ENCODE measurements around the gene PFKFB2. TPM values are rescaled to one million over a fixed set of nuclear protein-coding genes. Genes with fewer than 3 reads are reported as not detected.

The PFKFB2 gene
- total and polyA plus RNA-seq, 8 donors = 4.4 to 28.5 (median 10.4) TPM

DNA sequence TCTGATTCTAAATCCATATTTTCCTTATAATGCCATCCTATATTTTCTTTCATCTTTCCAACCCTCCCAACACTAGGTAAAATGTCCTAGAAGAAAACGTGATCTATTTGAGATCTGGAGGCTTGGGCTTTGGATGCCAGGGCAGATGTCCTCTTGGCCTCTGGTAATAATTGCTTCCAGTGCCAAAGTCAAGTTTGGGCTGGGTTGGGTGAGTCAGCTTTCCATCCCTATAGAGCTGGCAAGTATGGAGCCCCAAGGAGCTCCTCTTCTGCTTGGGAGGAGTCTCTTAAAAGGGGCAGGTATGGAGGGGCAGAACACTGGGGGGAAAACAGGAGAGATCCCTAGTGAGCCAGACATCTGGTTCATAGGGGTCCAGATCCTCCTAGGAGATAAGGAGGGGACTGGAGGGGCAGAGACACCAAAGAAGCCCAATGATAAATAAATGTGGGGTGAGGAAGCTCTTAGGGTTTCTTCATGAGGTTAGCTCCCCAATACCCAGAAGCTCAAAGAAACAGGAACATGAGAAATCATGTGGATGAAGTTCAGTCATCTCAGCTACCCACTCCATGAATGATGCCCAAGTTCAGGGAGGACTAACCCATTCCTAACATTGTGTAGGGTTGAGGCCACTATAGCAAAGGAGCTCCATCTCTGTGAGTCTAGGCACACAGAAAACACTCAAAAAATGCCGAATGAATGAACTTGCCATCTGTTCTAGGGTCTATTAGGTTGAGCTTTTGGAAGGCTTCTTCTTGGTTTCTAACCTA is 24.0 kb upstream of the PFKFB2 start:
- H3K9me3 ChIP-seq = no peaks in the 10 kb centered on the region
- H3K27me3 ChIP-seq = no peaks in the 10 kb centered on the region
- WGBS, 2 donors = 45 to 51% methylated on average over 2 of the region's 2 CpGs
- no peaks in the 10 kb centered on the region for H3K36me3 ChIP-seq
- intact Hi-C loops (cut with DNase I) = no loop called here
- TF ChIP-seq, protein P1, sequence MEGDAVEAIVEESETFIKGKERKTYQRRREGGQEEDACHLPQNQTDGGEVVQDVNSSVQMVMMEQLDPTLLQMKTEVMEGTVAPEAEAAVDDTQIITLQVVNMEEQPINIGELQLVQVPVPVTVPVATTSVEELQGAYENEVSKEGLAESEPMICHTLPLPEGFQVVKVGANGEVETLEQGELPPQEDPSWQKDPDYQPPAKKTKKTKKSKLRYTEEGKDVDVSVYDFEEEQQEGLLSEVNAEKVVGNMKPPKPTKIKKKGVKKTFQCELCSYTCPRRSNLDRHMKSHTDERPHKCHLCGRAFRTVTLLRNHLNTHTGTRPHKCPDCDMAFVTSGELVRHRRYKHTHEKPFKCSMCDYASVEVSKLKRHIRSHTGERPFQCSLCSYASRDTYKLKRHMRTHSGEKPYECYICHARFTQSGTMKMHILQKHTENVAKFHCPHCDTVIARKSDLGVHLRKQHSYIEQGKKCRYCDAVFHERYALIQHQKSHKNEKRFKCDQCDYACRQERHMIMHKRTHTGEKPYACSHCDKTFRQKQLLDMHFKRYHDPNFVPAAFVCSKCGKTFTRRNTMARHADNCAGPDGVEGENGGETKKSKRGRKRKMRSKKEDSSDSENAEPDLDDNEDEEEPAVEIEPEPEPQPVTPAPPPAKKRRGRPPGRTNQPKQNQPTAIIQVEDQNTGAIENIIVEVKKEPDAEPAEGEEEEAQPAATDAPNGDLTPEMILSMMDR (IDR thresholded peaks at IDR 0.05) = no peak
- no peak for FAIRE-seq
- peaks cover 42 to 69% (median 61%) of the 10 kb centered on the region in 3 donors for H3K4me1 ChIP-seq
- H3K4me3 ChIP-seq = peak overlapping the region in 1 of 4 donors; percentile 6
- ATAC-seq = no peak
- no peak for DNase-seq
- H3K27ac ChIP-seq = peak overlapping the region in 2 of 4 donors; percentile 89 to 92

DNA sequence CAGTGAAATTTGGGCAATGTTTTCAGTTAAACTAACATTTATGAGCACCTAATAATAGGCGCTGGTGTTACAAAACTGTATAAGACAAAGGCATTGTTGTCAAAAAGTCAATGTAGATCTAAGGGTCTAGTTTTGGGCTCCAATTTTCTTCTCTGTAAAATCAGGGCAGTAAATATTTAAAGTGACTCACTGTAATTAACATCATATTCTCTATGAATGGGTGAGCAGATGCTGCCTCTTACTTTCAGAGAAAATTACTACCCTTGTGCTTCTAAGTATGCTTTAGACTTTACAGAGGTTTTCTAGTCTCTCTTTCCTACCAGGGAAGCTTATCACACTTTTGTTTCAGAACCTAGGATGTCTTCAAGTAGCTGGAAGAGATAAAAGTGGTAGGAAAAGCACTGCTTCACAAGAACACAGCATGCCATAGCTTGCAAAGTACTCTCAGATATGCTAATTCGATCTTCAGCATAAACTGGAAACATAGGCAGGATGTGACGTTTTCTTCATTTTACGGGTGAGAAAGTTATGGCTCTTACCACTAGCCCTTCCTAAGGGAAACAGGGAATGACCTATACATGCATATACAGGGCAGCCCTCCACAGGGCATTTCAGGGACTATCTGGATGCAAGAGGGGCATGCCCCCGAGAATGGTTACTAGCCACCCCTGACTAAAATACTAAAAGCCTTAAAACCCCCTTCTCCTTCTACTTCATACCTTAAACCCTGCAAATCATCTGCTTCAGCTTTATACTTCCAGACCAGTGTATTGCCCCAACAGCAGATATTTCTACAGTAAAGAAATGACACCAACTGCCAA is 23.2 kb upstream of the PFKFB2 start:
- TF ChIP-seq, protein P1 (IDR thresholded peaks at IDR 0.05) = no peak
- intact Hi-C loops (cut with DNase I) = no loop called here
- WGBS, 2 donors = 27% methylated on average over 5 of the region's 5 CpGs
- Histone ChIP-seq H3K36me3 (no peaks in the 10 kb centered on the region), H3K4me1 (peaks cover 35 to 61% (median 53%) of the 10 kb centered on the region in 3 donors), H3K4me3 (peak overlapping the region in 2 of 4 donors; percentile 39 to 47), H3K27ac (peak overlapping the region; percentile 1 to 92 (median 65)), H3K9me3 (no peaks in the 10 kb centered on the region), H3K27me3 (no peaks in the 10 kb centered on the region)
- ATAC-seq = no peak
- FAIRE-seq = no peak
- no peak for DNase-seq

DNA sequence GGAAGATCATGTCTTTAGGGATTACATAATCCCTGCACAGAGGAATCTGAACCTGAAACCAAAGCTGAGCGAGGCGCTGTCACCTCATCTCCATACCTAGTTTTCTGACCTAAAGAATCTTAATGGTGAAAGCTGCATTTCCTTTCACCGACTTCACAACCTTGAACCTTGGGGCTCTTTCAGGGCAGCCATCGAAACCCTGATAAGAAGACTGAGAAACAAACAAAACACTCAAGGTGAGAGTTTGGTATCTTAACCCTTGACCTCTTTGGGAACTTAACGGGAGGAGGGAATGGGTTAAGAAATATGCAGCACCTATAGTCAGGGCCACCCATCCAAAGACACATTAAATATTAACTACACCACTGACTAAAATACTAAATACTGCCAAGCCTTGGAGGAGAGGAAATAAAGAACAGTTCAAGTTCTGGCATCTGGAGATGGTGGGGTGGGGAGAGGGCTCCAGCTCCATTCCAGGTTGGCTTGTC is 22.5 kb upstream of the PFKFB2 start:
- TF ChIP-seq, protein P1 (IDR thresholded peaks at IDR 0.05) = no peak
- H3K9me3 ChIP-seq = no peaks in the 10 kb centered on the region
- peaks cover 29 to 56% (median 46%) of the 10 kb centered on the region in 3 donors for H3K4me1 ChIP-seq
- H3K4me3 ChIP-seq = peak overlapping the region in 3 of 4 donors; percentile 11 to 47 (median 39)
- peak overlapping the region; percentile 41 to 92 (median 76) for H3K27ac ChIP-seq
- WGBS, 2 donors = 7 to 15% methylated on average over 5 of the region's 5 CpGs
- DNase-seq (no peak), FAIRE-seq (no peak), ATAC-seq (peak; percentile 22 to 50 (median 38))
- intact Hi-C loops (cut with DNase I) = no loop called here
- no peaks in the 10 kb centered on the region for H3K27me3 ChIP-seq
- H3K36me3 ChIP-seq = no peaks in the 10 kb centered on the region

DNA sequence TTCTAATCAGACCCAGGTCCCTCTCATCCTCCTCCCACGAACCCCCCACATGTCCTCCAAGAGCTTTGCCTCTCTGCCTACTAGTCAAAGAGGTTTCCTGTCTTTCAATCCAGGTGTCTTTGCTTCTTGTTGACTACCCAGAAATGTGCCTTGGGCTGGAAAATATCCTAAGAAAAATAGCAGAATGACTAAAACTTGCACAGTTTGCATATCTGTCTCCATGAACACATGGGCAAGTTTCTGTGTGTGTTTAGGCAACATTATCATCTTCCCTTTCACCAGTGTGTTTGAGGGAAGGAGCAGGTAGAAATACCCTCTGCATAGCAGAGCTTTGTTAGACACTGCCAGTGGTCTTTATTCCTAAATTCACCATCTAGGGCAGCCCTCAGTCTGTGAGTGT is 22.1 kb upstream of the PFKFB2 start:
- WGBS, 2 donors = 6 to 23% methylated on average over 1 of the region's 1 CpG

More for the DNA sequence above, 22.1 kb upstream of the PFKFB2 start:
- ATAC-seq (no peak), FAIRE-seq (no peak), DNase-seq (no peak)
- intact Hi-C loops (cut with DNase I) = no loop called here
- peaks cover 24 to 51% (median 41%) of the 10 kb centered on the region in 3 donors for H3K4me1 ChIP-seq
- TF ChIP-seq, protein P1 (IDR thresholded peaks at IDR 0.05) = no peak
- peak overlapping the region; percentile 41 to 92 (median 76) for H3K27ac ChIP-seq
- no peaks in the 10 kb centered on the region for H3K36me3 ChIP-seq
- no peaks in the 10 kb centered on the region for H3K9me3 ChIP-seq
- no peaks in the 10 kb centered on the region for H3K27me3 ChIP-seq
- peak overlapping the region in 3 of 4 donors; percentile 11 to 47 (median 39) for H3K4me3 ChIP-seq

All from pancreas (tissue), 10 donors.